ENCODE results near the gene GNAT1. TPM values are rescaled to one million over a fixed set of nuclear protein-coding genes. Genes with fewer than 3 reads are reported as not detected.
A peak's percentile ranks its signal among the peaks of the same experiment; 100 is the strongest.

GNAT1 gene
- total and polyA plus RNA-seq, 2 of the 13 experiments (the other 11 are each of a cell fraction or from before 2014, with no cell fraction given), result 0.15 TPM; not detected in 1

- TF ChIP-seq PHF21A (CRISPR knock-in tag; IDR thresholded peaks at IDR 0.05) (peak; percentile 100), SIN3B (IDR thresholded peaks at IDR 0.05; ENCODE audit: low read length) (no peak), SMARCC2 (IDR thresholded peaks at IDR 0.05) (no peak), ZNF34 (CRISPR knock-in tag; IDR thresholded peaks at IDR 0.05; ENCODE audit: borderline replicate concordance) (no peak), ZNF296 (CRISPR knock-in tag; conservative IDR thresholded peaks at IDR 0.05) (peak; percentile 99), ZNF280B (CRISPR knock-in tag; IDR thresholded peaks at IDR 0.05; ENCODE audit: borderline replicate concordance) (peak; percentile 82; the same call in 1 of the 2 replicates), CCDC6 (CRISPR knock-in tag; IDR thresholded peaks at IDR 0.05) (peak; percentile 94), YY1 (IDR thresholded peaks at IDR 0.05; ENCODE audit: insufficient read depth, insufficient replicate concordance, low read depth, low read length) (peak; percentile 49), ONECUT2 (CRISPR knock-in tag; IDR thresholded peaks at IDR 0.05) (no peak), ZNF451 (CRISPR knock-in tag; IDR thresholded peaks at IDR 0.05) (peak; percentile 92), ZNF782 (CRISPR knock-in tag; IDR thresholded peaks at IDR 0.05; ENCODE audit: borderline replicate concordance) (no peak; the same call in 1 of the 2 replicates), ZSCAN29 (CRISPR knock-in tag; conservative IDR thresholded peaks at IDR 0.05) (peak; percentile 93), ZBTB8A (CRISPR knock-in tag; IDR thresholded peaks at IDR 0.05; ENCODE audit: borderline replicate concordance, low read depth) (no peak), FOXC1 (CRISPR knock-in tag; IDR thresholded peaks at IDR 0.05; ENCODE audit: borderline replicate concordance) (peak; percentile 80; the same call in 1 of the 2 replicates), NFKB2 (CRISPR knock-in tag; IDR thresholded peaks at IDR 0.05; ENCODE audit: borderline replicate concordance) (no peak; the same call in 1 of the 2 replicates), HIVEP1 (CRISPR knock-in tag; IDR thresholded peaks at IDR 0.05) (peak; percentile 99), ZSCAN9 (CRISPR knock-in tag; IDR thresholded peaks at IDR 0.05; ENCODE audit: borderline replicate concordance) (peak; percentile 90; the same call in 1 of the 2 replicates), DMTF1 (CRISPR knock-in tag; IDR thresholded peaks at IDR 0.05) (no peak), ZNF224 (CRISPR knock-in tag; IDR thresholded peaks at IDR 0.05) (no peak), ZNF235 (CRISPR knock-in tag; IDR thresholded peaks at IDR 0.05; ENCODE audit: borderline replicate concordance) (0 out of 2 replicates have a peak, but pooled peaks have one; percentile 44), ZNF331 (CRISPR knock-in tag; IDR thresholded peaks at IDR 0.05) (peak; percentile 98), ZBTB42 (CRISPR knock-in tag; IDR thresholded peaks at IDR 0.05) (peak; percentile 88), ELF3 (CRISPR knock-in tag; IDR thresholded peaks at IDR 0.05) (peak; percentile 92)
- TF ChIP-seq, protein P1, sequence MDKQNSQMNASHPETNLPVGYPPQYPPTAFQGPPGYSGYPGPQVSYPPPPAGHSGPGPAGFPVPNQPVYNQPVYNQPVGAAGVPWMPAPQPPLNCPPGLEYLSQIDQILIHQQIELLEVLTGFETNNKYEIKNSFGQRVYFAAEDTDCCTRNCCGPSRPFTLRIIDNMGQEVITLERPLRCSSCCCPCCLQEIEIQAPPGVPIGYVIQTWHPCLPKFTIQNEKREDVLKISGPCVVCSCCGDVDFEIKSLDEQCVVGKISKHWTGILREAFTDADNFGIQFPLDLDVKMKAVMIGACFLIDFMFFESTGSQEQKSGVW (CRISPR knock-in tag; IDR thresholded peaks at IDR 0.05; ENCODE audit: borderline replicate concordance), result no peak
- TF ChIP-seq, protein P2, sequence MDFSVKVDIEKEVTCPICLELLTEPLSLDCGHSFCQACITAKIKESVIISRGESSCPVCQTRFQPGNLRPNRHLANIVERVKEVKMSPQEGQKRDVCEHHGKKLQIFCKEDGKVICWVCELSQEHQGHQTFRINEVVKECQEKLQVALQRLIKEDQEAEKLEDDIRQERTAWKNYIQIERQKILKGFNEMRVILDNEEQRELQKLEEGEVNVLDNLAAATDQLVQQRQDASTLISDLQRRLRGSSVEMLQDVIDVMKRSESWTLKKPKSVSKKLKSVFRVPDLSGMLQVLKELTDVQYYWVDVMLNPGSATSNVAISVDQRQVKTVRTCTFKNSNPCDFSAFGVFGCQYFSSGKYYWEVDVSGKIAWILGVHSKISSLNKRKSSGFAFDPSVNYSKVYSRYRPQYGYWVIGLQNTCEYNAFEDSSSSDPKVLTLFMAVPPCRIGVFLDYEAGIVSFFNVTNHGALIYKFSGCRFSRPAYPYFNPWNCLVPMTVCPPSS (IDR thresholded peaks at IDR 0.05), result no peak
Measured at GRCh38 chr3:50171540-50172301, 19.7 kb upstream of the GNAT1 start (continued).

Measured in HepG2 (cell line).